Erythroblast (primary cell): Measurements from ENCODE around the gene RASA3.

ENCODE experiments used
- DNase-seq, 2 experiments: peaks; one replicate each; lab custom pipeline; 2025; lab: John Stamatoyannopoulos, UW
- GATA1 ChIP-seq: IDR thresholded peaks from 2 replicates; pipeline ENCODE4 v1.6.1; 2011; ENCODE audit warnings: low read depth, mild to moderate bottlenecking, control low read depth, low read length, moderate library complexity
- POLR2A ChIP-seq: IDR thresholded peaks from 2 replicates; pipeline ENCODE4 v1.6.1; 2011; ENCODE audit warnings: mild to moderate bottlenecking, low read length

RASA3 gene

GRCh38 chr13:114095486-114095885 lies 36.9 kb downstream of the RASA3 start:
- TF ChIP-seq GATA1: no peak
- DNase-seq: no peak

GRCh38 chr13:114093118-114093517 lies 39.3 kb downstream of the RASA3 start:
- DNase-seq: no peak
- TF ChIP-seq POLR2A (no peak), GATA1 (no peak)

- TF ChIP-seq GATA1 (no peak), POLR2A (no peak)
- DNase-seq: no peak
Measured at GRCh38 chr13:114092468-114092867, 40.0 kb downstream of the RASA3 start.

- no peak for DNase-seq
Measured at GRCh38 chr13:114090476-114090875, 41.9 kb downstream of the RASA3 start.

GRCh38 chr13:114089751-114090400 lies 42.5 kb downstream of the RASA3 start:
- DNase-seq: no peak
- no peak for TF ChIP-seq POLR2A

More at GRCh38 chr13:114090476-114090875, 41.9 kb downstream of the RASA3 start:
- TF ChIP-seq GATA1: no peak
- no peak for TF ChIP-seq POLR2A

GRCh38 chr13:114089341-114089740 lies 43.1 kb downstream of the RASA3 start:
- TF ChIP-seq POLR2A: no peak
- TF ChIP-seq GATA1: no peak
- DNase-seq: no peak

GRCh38 chr13:114088863-114089262 lies 43.6 kb downstream of the RASA3 start:
- TF ChIP-seq POLR2A (no peak), GATA1 (no peak)
- DNase-seq: no peak

GRCh38 chr13:114088234-114088633 lies 44.2 kb downstream of the RASA3 start:
- TF ChIP-seq GATA1 (no peak), POLR2A (no peak)
- no peak for DNase-seq

- no peak for DNase-seq
- no peak for TF ChIP-seq GATA1
- TF ChIP-seq POLR2A: no peak
Measured at GRCh38 chr13:114087430-114087829, 45.0 kb downstream of the RASA3 start.

- no peak for DNase-seq
- no peak for TF ChIP-seq GATA1
- TF ChIP-seq POLR2A: no peak
Measured at GRCh38 chr13:114082849-114083645, 49.4 kb downstream of the RASA3 start.

GRCh38 chr13:114081761-114082681 lies 50.4 kb downstream of the RASA3 start:
- DNase-seq: no peak
- TF ChIP-seq GATA1 (no peak), POLR2A (no peak)

- DNase-seq: no peak
- TF ChIP-seq GATA1 (no peak), POLR2A (no peak)
Measured at GRCh38 chr13:114080739-114081561, 51.5 kb downstream of the RASA3 start.
